Tibial artery (tissue), 4 donors: ENCODE results near the gene SERPINB6.
"Not testable (repeated sequence)": the region's sequence is repeated elsewhere in the genome, so short reads cannot be mapped to it uniquely, and the experiment has no call there.

Experiments used
- DNase-seq, 2 donors: peaks; one replicate each; pipeline ENCODE4 v3.0.0-alpha.2; 2019
- H3K27ac ChIP-seq, 2 donors: fragments of 200-600 bp; sonication (generic) in 1 of 2; 1 replicate in 1 of 2; 2 replicates in 1 of 2; pipeline ENCODE4 v1.5.1; 2018 to 2019; ENCODE audit warnings: mild to moderate bottlenecking in 1 of 2
- H3K27me3 ChIP-seq, 2 donors: fragments of 200-600 bp; sonication (generic) in 1 of 2; one replicate each; pipeline versions ENCODE4 v1.5.1 to v1.6.0; 2016 to 2019
- H3K36me3 ChIP-seq, 3 donors: fragments of 200-600 bp; sonication (generic) in 2 of 3; one replicate each; pipeline ENCODE4 v1.5.1; 2016 to 2019; ENCODE audit warnings: mild to moderate bottlenecking in 2 of 3
- H3K4me1 ChIP-seq, 4 donors: fragments of 200-600 bp; sonication (generic) in 2 of 4; 1 replicate in 3 of 4; 2 replicates in 1 of 4; pipeline ENCODE4 v1.5.1; 2016 to 2019
- H3K4me3 ChIP-seq, 2 donors: fragments of 200-600 bp; sonication (generic) in 1 of 2; 1 replicate in 1 of 2; 2 replicates in 1 of 2; pipeline ENCODE4 v1.5.1; 2018 to 2019; ENCODE audit warnings: mild to moderate bottlenecking in 2 of 2
- H3K9me3 ChIP-seq, 3 donors: fragments of 200-600 bp; sonication (generic) in 1 of 3; one replicate each; pipeline ENCODE4 v1.5.1; 2016 to 2019
- CTCF ChIP-seq, 2 experiments: fragments of 200-600 bp in 1 of 2; fragments of 450-650 bp in 1 of 2; IDR thresholded peaks; one replicate each; pipeline ENCODE4 v1.5.1; 2017 to 2019; ENCODE audit warnings: antibody characterized with exemption in 2 of 2, mild to moderate bottlenecking in 1 of 2, moderate library complexity in 1 of 2
- intact Hi-C: fragments of 100-400 bp; cut with DNase I; formaldehyde crosslinking; loops from one replicate; pipeline ENCODE4 v1.15.0; 2023; ENCODE audit warnings: low total_unique reads

The SERPINB6 gene

GRCh38 chr6:2998998-2999617 lies 27.7 kb upstream of the SERPINB6 start:
- intact Hi-C loops, result loop anchor here (2.0 kb wide), 1 partner anchor 56 kb away; no protein-coding TSS in a partner anchor
- TF ChIP-seq CTCF (IDR thresholded peaks at IDR 0.05), result no peak
- peak in 1 of 2 donors; percentile 85 for DNase-seq
- Histone ChIP-seq H3K4me3 (peak overlapping the region; percentile 68 to 70), H3K4me1 (peaks cover 5 to 34% (median 24%) of the 10 kb centered on the region in 4 donors), H3K36me3 (peaks cover 0 to 5% (median 4%) of the 10 kb centered on the region in 3 donors), H3K27me3 (no peaks in the 10 kb centered on the region), H3K9me3 (no peaks in the 10 kb centered on the region), H3K27ac (peak overlapping the region; percentile 91 to 94)

- H3K9me3 ChIP-seq, H3K36me3 ChIP-seq, H3K27me3 ChIP-seq: not testable (repeated sequence)
- DNase-seq, result peak in 1 of 2 donors; percentile 31
- TF ChIP-seq CTCF (IDR thresholded peaks at IDR 0.05), result peak; percentile 54 to 78
- H3K4me1 ChIP-seq, result peaks cover 5 to 34% (median 24%) of the 10 kb centered on the region in 4 donors
- H3K27ac ChIP-seq, result peak overlapping the region; percentile 91 to 94
- H3K4me3 ChIP-seq, result peak overlapping the region; percentile 68 to 70
- intact Hi-C loops, result loop anchor here (2.0 kb wide), 1 partner anchor 56 kb away; no protein-coding TSS in a partner anchor
Observed at GRCh38 chr6:2998249-2998997, 27.1 kb upstream of the SERPINB6 start.

GRCh38 chr6:2993755-2994317 lies 22.5 kb upstream of the SERPINB6 start:
- intact Hi-C loops, result no loop called here
- Histone ChIP-seq H3K36me3 (peaks cover 0 to 4% (median 0%) of the 10 kb centered on the region in 3 donors), H3K27me3 (no peaks in the 10 kb centered on the region), H3K4me3 (no peak overlapping the region), H3K27ac (no peak overlapping the region), H3K4me1 (peaks cover 3 to 12% (median 8%) of the 10 kb centered on the region in 4 donors), H3K9me3 (no peaks in the 10 kb centered on the region)
- DNase-seq, result no peak
- no peak for TF ChIP-seq CTCF (IDR thresholded peaks at IDR 0.05)

GRCh38 chr6:2992330-2992979 lies 21.1 kb upstream of the SERPINB6 start:
- Histone ChIP-seq H3K9me3 (no peaks in the 10 kb centered on the region), H3K4me1 (peaks cover 0 to 16% (median 12%) of the 10 kb centered on the region in 4 donors), H3K4me3 (no peak overlapping the region), H3K36me3 (peaks cover 0 to 3% (median 0%) of the 10 kb centered on the region in 3 donors), H3K27ac (peak overlapping the region; percentile 95 to 97), H3K27me3 (no peaks in the 10 kb centered on the region)
- intact Hi-C loops, result no loop called here
- TF ChIP-seq CTCF (IDR thresholded peaks at IDR 0.05), result no peak
- no peak for DNase-seq

GRCh38 chr6:2990932-2991506 lies 19.7 kb upstream of the SERPINB6 start:
- Histone ChIP-seq H3K9me3 (no peaks in the 10 kb centered on the region), H3K4me1 (peaks cover 0 to 26% (median 18%) of the 10 kb centered on the region in 4 donors), H3K27ac (peak overlapping the region; percentile 95 to 97), H3K4me3 (peak overlapping the region; percentile 82 to 92), H3K36me3 (no peaks in the 10 kb centered on the region), H3K27me3 (no peaks in the 10 kb centered on the region)
- DNase-seq, result no peak
- intact Hi-C loops, result no loop called here
- no peak for TF ChIP-seq CTCF (IDR thresholded peaks at IDR 0.05)
